HepG2 (cell line): ENCODE measurements around the gene SSH3. TPM values are rescaled to one million over a fixed set of nuclear protein-coding genes. Genes with fewer than 3 reads are reported as not detected.
A peak's percentile ranks its signal among the peaks of the same experiment; 100 is the strongest.

ENCODE experiments used
- IKZF1 ChIP-seq: fragments of 450-650 bp; IDR thresholded peaks from 2 replicates; pipeline ENCODE4 v1.7.1; 2016
- NCOA1 ChIP-seq: sonication (generic); formaldehyde crosslinking; IDR thresholded peaks from 2 replicates; pipeline ENCODE4 v1.9.0; 2021; ENCODE audit warnings: missing genetic modification reagents
- NFKB2 ChIP-seq: sonication (generic); formaldehyde crosslinking; IDR thresholded peaks from 2 replicates; pipeline ENCODE4 v1.4.0; 2020; ENCODE audit warnings: missing genetic modification reagents, borderline replicate concordance
- ZFYVE20 ChIP-seq: sonication (generic); formaldehyde crosslinking; IDR thresholded peaks from 2 replicates; pipeline ENCODE4 v1.8.0; 2023; ENCODE audit warnings: low read depth, mild to moderate bottlenecking, moderate library complexity, missing genetic modification reagents, borderline replicate concordance
- ZNF235 ChIP-seq: sonication (generic); formaldehyde crosslinking; IDR thresholded peaks from 2 replicates; pipeline ENCODE4 v1.8.1; 2023; ENCODE audit warnings: mild to moderate bottlenecking, missing genetic modification reagents, borderline replicate concordance
- ZNF337 ChIP-seq: sonication (generic); formaldehyde crosslinking; IDR thresholded peaks from 2 replicates; pipeline ENCODE4 v1.5.1; 2020; ENCODE audit warnings: missing genetic modification reagents, low read depth, mild to moderate bottlenecking, borderline replicate concordance
- ZNF644 ChIP-seq: IDR thresholded peaks from 2 replicates; pipeline ENCODE4 v1.6.1; 2016; ENCODE audit warnings: low read depth
- polyA plus RNA-seq, 8 experiments: library from polyadenylated mRNA; depleted of rRNA in 3 of 8; stranded (reverse) in 7 of 8; unstranded in 1 of 8; fragments of >200 nt; fragmentation: Illumina TruSeq in 4 of 8; extraction: Trizol in 4 of 8; gene quantifications; 2 replicates each; pipeline versions ENCODE4 v1.2.1 to v1.2.3, GENCODE V29; 2011 to 2016; ENCODE audit warnings: low read depth in 4 of 8, missing spikeins in 1 of 8, mixed read lengths in 1 of 8; ENCODE audit not compliant: insufficient read depth in 1 of 8
- total RNA-seq, 5 experiments: library from RNA; depleted of rRNA; stranded (reverse); fragments of >200 nt; fragmentation: Illumina TruSeq; extraction: Trizol; gene quantifications; 2 replicates each; pipeline ENCODE4 v1.2.3, GENCODE V29; 2016; ENCODE audit warnings: low read depth in 1 of 5
- TF ChIP-seq, protein P1 (sequence below): sonication (generic); formaldehyde crosslinking; IDR thresholded peaks from 2 replicates; pipeline ENCODE4 v1.5.0; 2020; ENCODE audit warnings: mild to moderate bottlenecking, missing genetic modification reagents, borderline replicate concordance
- TF ChIP-seq, protein P2 (sequence below): sonication (generic); formaldehyde crosslinking; IDR thresholded peaks from 2 replicates; pipeline ENCODE4 v1.8.1; 2023; ENCODE audit warnings: missing genetic modification reagents, inconsistent platforms, borderline replicate concordance
- TF ChIP-seq, protein P3 (sequence below): sonication (generic); formaldehyde crosslinking; IDR thresholded peaks from 2 replicates; pipeline ENCODE4 v1.4.0; 2020; ENCODE audit warnings: missing genetic modification reagents
- TF ChIP-seq, protein P4 (sequence below): IDR thresholded peaks from 2 replicates; pipeline ENCODE4 v1.4.0; 2020; ENCODE audit warnings: mild to moderate bottlenecking, missing genetic modification reagents

SSH3 gene
- total and polyA plus RNA-seq, 2 of the 13 experiments (the other 11 are each of a cell fraction or from before 2014, with no cell fraction given) = 12.4 to 18.8 TPM

DNA sequence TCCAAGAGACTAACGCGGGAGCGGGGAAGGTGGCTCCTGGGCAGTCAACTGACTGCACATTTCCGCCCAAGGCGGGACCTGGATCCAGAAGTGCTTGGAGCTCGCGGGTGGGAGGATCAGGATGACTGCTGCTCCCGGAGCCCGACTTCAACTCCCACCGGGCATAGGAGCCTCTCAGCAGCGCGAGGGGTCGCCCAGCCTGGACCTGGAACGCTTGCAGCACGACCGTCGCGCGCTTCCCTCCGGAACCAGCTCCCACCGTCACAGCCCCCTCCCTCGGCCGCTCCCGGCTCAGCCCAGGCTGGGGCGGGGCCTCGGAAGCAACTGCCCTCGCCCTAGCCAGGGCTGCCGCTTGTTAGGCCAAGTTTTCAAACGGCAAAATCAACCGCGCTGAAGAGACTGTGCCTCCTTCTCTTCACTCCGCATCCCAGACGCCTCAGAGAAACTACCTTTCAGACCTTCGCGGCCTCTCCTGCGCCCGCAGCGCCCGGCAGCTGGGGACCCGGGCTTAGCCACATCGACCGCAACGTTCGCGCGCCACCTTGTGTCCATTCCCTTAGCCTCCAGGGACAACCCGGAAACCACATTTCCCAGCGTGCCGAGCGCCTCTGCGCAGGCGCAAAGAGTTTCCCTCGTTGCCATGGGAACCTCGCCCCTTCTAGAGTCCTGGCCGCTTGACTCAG lies 14.0 kb downstream of the SSH3 start (continued):
- TF ChIP-seq, protein P1, sequence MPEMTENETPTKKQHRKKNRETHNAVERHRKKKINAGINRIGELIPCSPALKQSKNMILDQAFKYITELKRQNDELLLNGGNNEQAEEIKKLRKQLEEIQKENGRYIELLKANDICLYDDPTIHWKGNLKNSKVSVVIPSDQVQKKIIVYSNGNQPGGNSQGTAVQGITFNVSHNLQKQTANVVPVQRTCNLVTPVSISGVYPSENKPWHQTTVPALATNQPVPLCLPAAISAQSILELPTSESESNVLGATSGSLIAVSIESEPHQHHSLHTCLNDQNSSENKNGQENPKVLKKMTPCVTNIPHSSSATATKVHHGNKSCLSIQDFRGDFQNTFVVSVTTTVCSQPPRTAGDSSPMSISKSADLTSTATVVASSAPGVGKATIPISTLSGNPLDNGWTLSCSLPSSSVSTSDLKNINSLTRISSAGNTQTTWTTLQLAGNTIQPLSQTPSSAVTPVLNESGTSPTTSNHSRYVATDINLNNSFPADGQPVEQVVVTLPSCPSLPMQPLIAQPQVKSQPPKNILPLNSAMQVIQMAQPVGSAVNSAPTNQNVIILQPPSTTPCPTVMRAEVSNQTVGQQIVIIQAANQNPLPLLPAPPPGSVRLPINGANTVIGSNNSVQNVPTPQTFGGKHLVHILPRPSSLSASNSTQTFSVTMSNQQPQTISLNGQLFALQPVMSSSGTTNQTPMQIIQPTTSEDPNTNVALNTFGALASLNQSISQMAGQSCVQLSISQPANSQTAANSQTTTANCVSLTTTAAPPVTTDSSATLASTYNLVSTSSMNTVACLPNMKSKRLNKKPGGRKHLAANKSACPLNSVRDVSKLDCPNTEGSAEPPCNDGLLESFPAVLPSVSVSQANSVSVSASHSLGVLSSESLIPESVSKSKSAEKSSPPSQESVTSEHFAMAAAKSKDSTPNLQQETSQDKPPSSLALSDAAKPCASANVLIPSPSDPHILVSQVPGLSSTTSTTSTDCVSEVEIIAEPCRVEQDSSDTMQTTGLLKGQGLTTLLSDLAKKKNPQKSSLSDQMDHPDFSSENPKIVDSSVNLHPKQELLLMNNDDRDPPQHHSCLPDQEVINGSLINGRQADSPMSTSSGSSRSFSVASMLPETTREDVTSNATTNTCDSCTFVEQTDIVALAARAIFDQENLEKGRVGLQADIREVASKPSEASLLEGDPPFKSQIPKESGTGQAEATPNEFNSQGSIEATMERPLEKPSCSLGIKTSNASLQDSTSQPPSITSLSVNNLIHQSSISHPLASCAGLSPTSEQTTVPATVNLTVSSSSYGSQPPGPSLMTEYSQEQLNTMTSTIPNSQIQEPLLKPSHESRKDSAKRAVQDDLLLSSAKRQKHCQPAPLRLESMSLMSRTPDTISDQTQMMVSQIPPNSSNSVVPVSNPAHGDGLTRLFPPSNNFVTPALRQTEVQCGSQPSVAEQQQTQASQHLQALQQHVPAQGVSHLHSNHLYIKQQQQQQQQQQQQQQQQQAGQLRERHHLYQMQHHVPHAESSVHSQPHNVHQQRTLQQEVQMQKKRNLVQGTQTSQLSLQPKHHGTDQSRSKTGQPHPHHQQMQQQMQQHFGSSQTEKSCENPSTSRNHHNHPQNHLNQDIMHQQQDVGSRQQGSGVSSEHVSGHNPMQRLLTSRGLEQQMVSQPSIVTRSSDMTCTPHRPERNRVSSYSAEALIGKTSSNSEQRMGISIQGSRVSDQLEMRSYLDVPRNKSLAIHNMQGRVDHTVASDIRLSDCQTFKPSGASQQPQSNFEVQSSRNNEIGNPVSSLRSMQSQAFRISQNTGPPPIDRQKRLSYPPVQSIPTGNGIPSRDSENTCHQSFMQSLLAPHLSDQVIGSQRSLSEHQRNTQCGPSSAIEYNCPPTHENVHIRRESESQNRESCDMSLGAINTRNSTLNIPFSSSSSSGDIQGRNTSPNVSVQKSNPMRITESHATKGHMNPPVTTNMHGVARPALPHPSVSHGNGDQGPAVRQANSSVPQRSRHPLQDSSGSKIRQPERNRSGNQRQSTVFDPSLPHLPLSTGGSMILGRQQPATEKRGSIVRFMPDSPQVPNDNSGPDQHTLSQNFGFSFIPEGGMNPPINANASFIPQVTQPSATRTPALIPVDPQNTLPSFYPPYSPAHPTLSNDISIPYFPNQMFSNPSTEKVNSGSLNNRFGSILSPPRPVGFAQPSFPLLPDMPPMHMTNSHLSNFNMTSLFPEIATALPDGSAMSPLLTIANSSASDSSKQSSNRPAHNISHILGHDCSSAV (CRISPR knock-in tag) = no peak
- TF ChIP-seq NFKB2 (CRISPR knock-in tag) (peak; percentile 46; the same call in 1 of the 2 replicates), ZNF235 (CRISPR knock-in tag) (peak; percentile 71; the same call in 1 of the 2 replicates), ZNF644 (CRISPR knock-in tag) (no peak), NCOA1 (CRISPR knock-in tag) (peak; percentile 73; the same call in 1 of the 2 replicates), ZNF337 (CRISPR knock-in tag) (peak; percentile 74), ZFYVE20 (CRISPR knock-in tag) (no peak), IKZF1 (no peak)
- TF ChIP-seq, protein P2, sequence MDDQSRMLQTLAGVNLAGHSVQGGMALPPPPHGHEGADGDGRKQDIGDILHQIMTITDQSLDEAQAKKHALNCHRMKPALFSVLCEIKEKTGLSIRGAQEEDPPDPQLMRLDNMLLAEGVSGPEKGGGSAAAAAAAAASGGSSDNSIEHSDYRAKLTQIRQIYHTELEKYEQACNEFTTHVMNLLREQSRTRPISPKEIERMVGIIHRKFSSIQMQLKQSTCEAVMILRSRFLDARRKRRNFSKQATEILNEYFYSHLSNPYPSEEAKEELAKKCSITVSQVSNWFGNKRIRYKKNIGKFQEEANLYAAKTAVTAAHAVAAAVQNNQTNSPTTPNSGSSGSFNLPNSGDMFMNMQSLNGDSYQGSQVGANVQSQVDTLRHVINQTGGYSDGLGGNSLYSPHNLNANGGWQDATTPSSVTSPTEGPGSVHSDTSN (CRISPR knock-in tag) = no peak; the same call in 1 of the 2 replicates
- TF ChIP-seq, protein P3, sequence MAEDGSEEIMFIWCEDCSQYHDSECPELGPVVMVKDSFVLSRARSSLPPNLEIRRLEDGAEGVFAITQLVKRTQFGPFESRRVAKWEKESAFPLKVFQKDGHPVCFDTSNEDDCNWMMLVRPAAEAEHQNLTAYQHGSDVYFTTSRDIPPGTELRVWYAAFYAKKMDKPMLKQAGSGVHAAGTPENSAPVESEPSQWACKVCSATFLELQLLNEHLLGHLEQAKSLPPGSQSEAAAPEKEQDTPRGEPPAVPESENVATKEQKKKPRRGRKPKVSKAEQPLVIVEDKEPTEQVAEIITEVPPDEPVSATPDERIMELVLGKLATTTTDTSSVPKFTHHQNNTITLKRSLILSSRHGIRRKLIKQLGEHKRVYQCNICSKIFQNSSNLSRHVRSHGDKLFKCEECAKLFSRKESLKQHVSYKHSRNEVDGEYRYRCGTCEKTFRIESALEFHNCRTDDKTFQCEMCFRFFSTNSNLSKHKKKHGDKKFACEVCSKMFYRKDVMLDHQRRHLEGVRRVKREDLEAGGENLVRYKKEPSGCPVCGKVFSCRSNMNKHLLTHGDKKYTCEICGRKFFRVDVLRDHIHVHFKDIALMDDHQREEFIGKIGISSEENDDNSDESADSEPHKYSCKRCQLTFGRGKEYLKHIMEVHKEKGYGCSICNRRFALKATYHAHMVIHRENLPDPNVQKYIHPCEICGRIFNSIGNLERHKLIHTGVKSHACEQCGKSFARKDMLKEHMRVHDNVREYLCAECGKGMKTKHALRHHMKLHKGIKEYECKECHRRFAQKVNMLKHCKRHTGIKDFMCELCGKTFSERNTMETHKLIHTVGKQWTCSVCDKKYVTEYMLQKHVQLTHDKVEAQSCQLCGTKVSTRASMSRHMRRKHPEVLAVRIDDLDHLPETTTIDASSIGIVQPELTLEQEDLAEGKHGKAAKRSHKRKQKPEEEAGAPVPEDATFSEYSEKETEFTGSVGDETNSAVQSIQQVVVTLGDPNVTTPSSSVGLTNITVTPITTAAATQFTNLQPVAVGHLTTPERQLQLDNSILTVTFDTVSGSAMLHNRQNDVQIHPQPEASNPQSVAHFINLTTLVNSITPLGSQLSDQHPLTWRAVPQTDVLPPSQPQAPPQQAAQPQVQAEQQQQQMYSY (CRISPR knock-in tag) = no peak
- TF ChIP-seq, protein P4, sequence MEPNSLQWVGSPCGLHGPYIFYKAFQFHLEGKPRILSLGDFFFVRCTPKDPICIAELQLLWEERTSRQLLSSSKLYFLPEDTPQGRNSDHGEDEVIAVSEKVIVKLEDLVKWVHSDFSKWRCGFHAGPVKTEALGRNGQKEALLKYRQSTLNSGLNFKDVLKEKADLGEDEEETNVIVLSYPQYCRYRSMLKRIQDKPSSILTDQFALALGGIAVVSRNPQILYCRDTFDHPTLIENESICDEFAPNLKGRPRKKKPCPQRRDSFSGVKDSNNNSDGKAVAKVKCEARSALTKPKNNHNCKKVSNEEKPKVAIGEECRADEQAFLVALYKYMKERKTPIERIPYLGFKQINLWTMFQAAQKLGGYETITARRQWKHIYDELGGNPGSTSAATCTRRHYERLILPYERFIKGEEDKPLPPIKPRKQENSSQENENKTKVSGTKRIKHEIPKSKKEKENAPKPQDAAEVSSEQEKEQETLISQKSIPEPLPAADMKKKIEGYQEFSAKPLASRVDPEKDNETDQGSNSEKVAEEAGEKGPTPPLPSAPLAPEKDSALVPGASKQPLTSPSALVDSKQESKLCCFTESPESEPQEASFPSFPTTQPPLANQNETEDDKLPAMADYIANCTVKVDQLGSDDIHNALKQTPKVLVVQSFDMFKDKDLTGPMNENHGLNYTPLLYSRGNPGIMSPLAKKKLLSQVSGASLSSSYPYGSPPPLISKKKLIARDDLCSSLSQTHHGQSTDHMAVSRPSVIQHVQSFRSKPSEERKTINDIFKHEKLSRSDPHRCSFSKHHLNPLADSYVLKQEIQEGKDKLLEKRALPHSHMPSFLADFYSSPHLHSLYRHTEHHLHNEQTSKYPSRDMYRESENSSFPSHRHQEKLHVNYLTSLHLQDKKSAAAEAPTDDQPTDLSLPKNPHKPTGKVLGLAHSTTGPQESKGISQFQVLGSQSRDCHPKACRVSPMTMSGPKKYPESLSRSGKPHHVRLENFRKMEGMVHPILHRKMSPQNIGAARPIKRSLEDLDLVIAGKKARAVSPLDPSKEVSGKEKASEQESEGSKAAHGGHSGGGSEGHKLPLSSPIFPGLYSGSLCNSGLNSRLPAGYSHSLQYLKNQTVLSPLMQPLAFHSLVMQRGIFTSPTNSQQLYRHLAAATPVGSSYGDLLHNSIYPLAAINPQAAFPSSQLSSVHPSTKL (CRISPR knock-in tag) = peak; percentile 18; the same call in 1 of the 2 replicates
